Head of caudate nucleus (tissue), 42 donors: Measurements from ENCODE around the gene CCNL1.

Experiments used
- DNase-seq, 42 donors: peaks; one replicate each; pipeline versions ENCODE4 v3.0.0 to v3.0.0-alpha.2; 2020 to 2021; ENCODE audit warnings: mixed read lengths in 7 of 42
- intact Hi-C: fragments of 100-400 bp; cut with DNase I; formaldehyde crosslinking; loops from one replicate; pipeline ENCODE4 v1.15.0; 2022

The CCNL1 gene

GRCh38 chr3:157152438-157152837 lies 7.5 kb downstream of the CCNL1 start:
- no peak for DNase-seq
- intact Hi-C loops: no loop called here

- DNase-seq: no peak
- intact Hi-C loops: no loop called here
Measured at GRCh38 chr3:157151627-157152026, 8.3 kb downstream of the CCNL1 start.

GRCh38 chr3:157151151-157151550 lies 8.8 kb downstream of the CCNL1 start:
- intact Hi-C loops: no loop called here
- DNase-seq: no peak

DNA sequence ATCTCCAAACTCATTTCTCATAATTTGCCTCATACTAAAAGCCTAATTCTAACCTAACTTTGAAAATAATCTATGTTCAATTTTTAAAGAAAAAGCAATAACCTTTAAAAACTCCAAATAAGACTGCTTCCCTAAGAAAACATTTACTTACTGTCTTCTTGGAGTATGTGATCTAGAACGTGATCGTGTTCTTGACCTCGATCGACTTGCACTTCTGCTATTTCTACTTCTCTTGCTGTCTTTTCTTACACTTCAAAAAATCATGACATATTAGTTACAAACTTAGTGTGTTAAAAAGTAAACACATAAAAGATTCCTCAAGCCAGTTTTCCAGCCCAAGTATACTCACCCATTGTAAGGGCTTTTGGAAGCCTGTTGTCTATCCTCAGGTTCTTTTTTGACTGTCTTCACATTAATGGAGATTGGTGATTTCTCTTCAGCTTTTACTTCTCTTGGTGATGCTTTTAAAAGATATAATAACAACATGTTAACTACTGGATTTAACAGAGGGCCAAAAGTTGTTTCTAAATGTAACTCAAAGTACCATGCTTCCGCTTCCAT lies 10.7 kb downstream of the CCNL1 start:
- DNase-seq: no peak
- intact Hi-C loops: no loop called here

- DNase-seq: no peak
- intact Hi-C loops: no loop called here
Measured at GRCh38 chr3:157148196-157148889, 11.6 kb downstream of the CCNL1 start.

- no peak for DNase-seq
- intact Hi-C loops: no loop called here
Measured at GRCh38 chr3:157147099-157147803, 12.7 kb downstream of the CCNL1 start.

DNA sequence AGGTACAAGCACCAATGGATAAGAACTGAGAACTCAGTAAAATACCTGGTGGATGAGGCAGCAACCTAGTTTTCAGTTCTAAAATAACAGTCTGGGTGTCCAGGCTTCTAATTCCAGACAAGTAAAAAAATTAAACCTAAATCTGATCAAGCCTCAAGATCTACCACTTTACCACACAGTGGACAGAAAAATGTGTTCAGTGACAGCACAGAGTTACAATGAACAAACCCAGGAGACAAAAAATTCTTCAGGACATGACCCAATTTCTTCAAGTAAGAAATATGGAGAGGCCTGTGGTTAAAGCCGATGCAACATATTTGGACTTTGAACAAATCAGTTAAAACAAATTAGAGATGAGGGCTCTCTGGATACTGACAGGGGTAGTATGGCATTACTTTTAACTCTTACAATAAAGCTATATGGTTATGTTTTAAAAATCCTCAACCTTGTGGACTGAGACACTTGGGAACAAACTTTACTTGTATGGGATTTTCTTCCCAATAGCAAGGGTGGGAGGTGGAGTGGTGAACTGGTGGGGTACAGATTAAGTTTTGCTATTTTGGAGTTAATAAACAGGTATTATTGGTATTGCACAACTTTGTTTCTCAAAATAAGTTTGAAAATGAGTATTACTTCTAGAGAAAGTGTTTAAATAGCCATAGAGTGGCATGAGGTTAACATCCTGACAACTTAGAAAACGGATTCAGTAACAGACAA lies 14.2 kb downstream of the CCNL1 start:
- intact Hi-C loops: no loop called here
- DNase-seq: no peak

- intact Hi-C loops: no loop called here
- no peak for DNase-seq
Measured at GRCh38 chr3:157142315-157142714, 17.6 kb downstream of the CCNL1 start.

- intact Hi-C loops: loop anchor here (5.0 to 10.0 kb wide), 2 partner anchors 463 to 585 kb away; partner anchors contain the start of gene SSR3
Measured at GRCh38 chr3:157139938-157140534, 19.9 kb downstream of the CCNL1 start.

GRCh38 chr3:157136647-157137387 lies 23.1 kb downstream of the CCNL1 start:
- DNase-seq: peak in 2 of 42 donors; percentile 29 to 44
- intact Hi-C loops: loop anchor here (5.0 to 10.0 kb wide), 2 partner anchors 460 to 582 kb away; partner anchors contain the start of gene SSR3

More at GRCh38 chr3:157139938-157140534, 19.9 kb downstream of the CCNL1 start:
- DNase-seq: no peak

GRCh38 chr3:157135671-157136396 lies 24.1 kb downstream of the CCNL1 start:
- intact Hi-C loops: loop anchor here (5.0 to 10.0 kb wide), 2 partner anchors 459 to 581 kb away; partner anchors contain the start of gene SSR3
- peak in 21 of 42 donors; percentile 38 to 79 (median 61) for DNase-seq

DNA sequence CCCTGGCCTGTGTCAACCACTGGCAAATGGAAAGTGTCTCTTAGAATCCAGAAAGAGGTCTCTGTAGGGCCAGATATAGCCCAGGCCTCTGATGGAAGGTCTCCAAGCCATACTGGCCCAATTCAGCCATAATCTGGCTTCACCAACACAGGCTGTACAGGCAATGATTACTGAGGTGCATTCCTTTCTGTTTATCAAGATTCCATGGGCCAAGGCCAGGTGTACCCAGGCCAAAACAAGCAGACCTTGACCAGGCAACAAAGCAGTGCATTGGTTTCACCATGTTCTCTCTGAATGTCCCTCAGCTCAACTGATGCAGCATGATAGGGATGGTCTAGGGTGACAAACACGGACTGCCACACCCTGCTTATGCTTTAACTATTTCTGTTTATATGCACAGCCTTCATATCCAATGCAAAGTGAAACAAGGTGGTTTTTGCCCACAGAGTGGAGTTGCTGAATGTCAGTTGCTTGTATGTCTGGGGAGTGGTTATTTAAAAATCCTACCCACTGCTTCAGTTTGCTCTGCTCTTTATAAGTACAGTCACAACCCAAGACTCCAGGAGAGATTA lies 25.2 kb downstream of the CCNL1 start:
- DNase-seq: no peak
- intact Hi-C loops: loop anchor here (5.0 to 10.0 kb wide), 2 partner anchors 457 to 580 kb away; partner anchors contain the start of gene SSR3

DNA sequence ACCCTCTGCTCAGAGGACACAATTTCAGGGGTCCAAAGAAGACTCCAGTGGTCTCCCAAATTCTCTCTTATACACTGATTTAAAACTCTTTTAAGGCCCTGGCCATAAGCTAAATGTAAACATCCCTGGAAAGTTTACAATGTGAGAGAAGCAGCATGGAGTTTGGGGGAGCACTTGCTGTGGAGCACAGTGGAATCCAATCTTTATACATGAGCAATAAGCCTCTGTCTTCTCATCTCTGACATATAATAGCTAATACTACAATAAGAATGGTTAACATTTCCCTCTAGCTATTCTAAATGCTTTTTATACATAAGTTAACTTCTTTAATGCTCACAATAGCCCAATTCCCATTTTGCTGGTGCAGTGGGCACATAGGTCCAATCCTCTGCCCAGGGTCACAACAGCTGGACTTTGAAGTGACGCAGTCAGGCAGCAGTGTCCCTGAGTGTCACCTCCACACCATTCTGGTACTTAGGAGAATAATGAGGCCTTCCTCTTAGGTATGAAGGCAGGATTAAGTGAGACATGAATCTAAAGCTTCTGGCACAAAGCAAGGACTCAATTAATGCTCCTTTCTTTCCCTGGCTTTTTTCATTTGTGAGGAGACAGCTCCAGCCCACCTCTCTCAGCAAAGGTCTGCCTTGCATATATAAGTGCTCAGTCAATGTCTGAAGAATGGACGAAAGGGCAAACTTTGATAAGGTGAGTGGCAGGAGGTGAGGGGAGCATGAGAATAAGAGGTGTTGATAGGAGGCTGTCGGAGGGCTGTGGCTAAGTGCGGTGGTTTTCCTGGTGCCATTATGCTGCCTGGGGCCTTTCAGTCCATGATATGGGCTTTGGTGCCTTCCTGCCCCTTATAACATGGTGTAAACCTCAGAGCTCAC lies 26.3 kb downstream of the CCNL1 start:
- intact Hi-C loops: loop anchor here (10.0 kb wide), 1 partner anchor 579 kb away; the partner anchor contains the start of gene SSR3
- DNase-seq: no peak

GRCh38 chr3:157132936-157133335 lies 27.0 kb downstream of the CCNL1 start:
- intact Hi-C loops: loop anchor here (10.0 kb wide), 1 partner anchor 578 kb away; the partner anchor contains the start of gene SSR3

GRCh38 chr3:157132341-157132740 lies 27.6 kb downstream of the CCNL1 start:
- DNase-seq: no peak
- intact Hi-C loops: loop anchor here (10.0 kb wide), 1 partner anchor 578 kb away; the partner anchor contains the start of gene SSR3

More at GRCh38 chr3:157132936-157133335, 27.0 kb downstream of the CCNL1 start:
- peak; percentile 46 to 92 (median 83) for DNase-seq

GRCh38 chr3:157131861-157132260 lies 28.1 kb downstream of the CCNL1 start:
- DNase-seq: no peak
- intact Hi-C loops: loop anchor here (10.0 kb wide), 1 partner anchor 577 kb away; the partner anchor contains the start of gene SSR3
